HG03280 (cell line): Measurements from ENCODE around the gene FABP1.

Experiments
- ATAC-seq: cut with Tn5 transposase; IDR thresholded peaks from one replicate; pipeline ENCODE4 v1.9.1; 2021; ENCODE audit warnings: mild to moderate bottlenecking, moderate library complexity; ENCODE audit not compliant: unreplicated experiment

FABP1 gene

GRCh38 chr2:88127888-88128653 is at the start of gene FABP1:
FABP1 (minus strand) TSS chr2:88128062; CDS start chr2:88128017, 45 bp downstream.
- no peak for ATAC-seq

- no peak for ATAC-seq
These were observed 49.7 kb upstream of the FABP1 start for GRCh38 chr2:88177556-88177955.

- ATAC-seq = no peak
These were observed 48.6 kb upstream of the FABP1 start for GRCh38 chr2:88176352-88176984.

- ATAC-seq = no peak
These were observed 45.0 kb upstream of the FABP1 start for GRCh38 chr2:88172882-88173281.

- ATAC-seq = no peak
These were observed 44.1 kb upstream of the FABP1 start for GRCh38 chr2:88171966-88172365.

- no peak for ATAC-seq
These were observed 42.6 kb upstream of the FABP1 start for GRCh38 chr2:88170472-88170892.

GRCh38 chr2:88168386-88168785 is 40.5 kb upstream of the FABP1 start:
- no peak for ATAC-seq

- no peak for ATAC-seq
These were observed 39.9 kb upstream of the FABP1 start for GRCh38 chr2:88167740-88168139.

GRCh38 chr2:88165332-88166003 is 37.6 kb upstream of the FABP1 start:
- ATAC-seq = no peak

- ATAC-seq = no peak
These were observed 33.8 kb upstream of the FABP1 start for GRCh38 chr2:88161446-88162244.

- no peak for ATAC-seq
These were observed 32.7 kb upstream of the FABP1 start for GRCh38 chr2:88160517-88160916.

GRCh38 chr2:88159955-88160415 is 32.1 kb upstream of the FABP1 start:
- ATAC-seq = no peak

- no peak for ATAC-seq
These were observed 31.6 kb upstream of the FABP1 start for GRCh38 chr2:88159481-88159880.

- no peak for ATAC-seq
These were observed 21.1 kb upstream of the FABP1 start for GRCh38 chr2:88148929-88149438.

GRCh38 chr2:88147145-88147544 is 19.3 kb upstream of the FABP1 start:
- ATAC-seq = no peak

- no peak for ATAC-seq
These were observed 18.7 kb upstream of the FABP1 start for GRCh38 chr2:88146590-88146989.

- no peak for ATAC-seq
These were observed 17.1 kb upstream of the FABP1 start for GRCh38 chr2:88144914-88145497.

GRCh38 chr2:88144271-88144670 is 16.4 kb upstream of the FABP1 start:
- ATAC-seq = no peak

- ATAC-seq = no peak
These were observed 14.1 kb upstream of the FABP1 start for GRCh38 chr2:88141952-88142351.

GRCh38 chr2:88139804-88140203 is 11.9 kb upstream of the FABP1 start:
- ATAC-seq = no peak
